Stimulated activated naive CD8-positive, alpha-beta T cell treated with anti-CD3 and anti-CD28 coated beads, Interleukin-15, amount 100 ng/mL, for 72 hours (primary cell): ENCODE results near the gene FAM3A.
"Not testable (repeated sequence)": the region's sequence is repeated elsewhere in the genome, so short reads cannot be mapped to it uniquely, and the experiment has no call there.

Experiments
- ATAC-seq: fragments of 150-1000 bp; cut with Tn5 transposase; 2 replicates; pipeline ENCODE4 v1.10.0; 2021; ENCODE audit warnings: mild to moderate bottlenecking, moderate library complexity
- DNase-seq, 2 donors: peaks; one replicate each; pipeline ENCODE4 v3.0.0; 2021 to 2022
- H3K27ac Mint-ChIP-seq, 2 donors: one replicate each; pipeline ENCODE4 v1.8.0; 2022; ENCODE audit warnings: mild to moderate bottlenecking in 2 of 2, mixed read lengths in 2 of 2, moderate library complexity in 2 of 2
- H3K27me3 Mint-ChIP-seq: one replicate; pipeline ENCODE4 v1.8.0; 2022; ENCODE audit warnings: mixed read lengths
- H3K4me1 Mint-ChIP-seq: one replicate; pipeline ENCODE4 v1.8.0; 2022; ENCODE audit warnings: mild to moderate bottlenecking, mixed read lengths
- H3K4me3 Mint-ChIP-seq, 2 donors: one replicate each; pipeline ENCODE4 v1.8.0; 2022; ENCODE audit warnings: mild to moderate bottlenecking in 2 of 2, mixed read lengths in 2 of 2, moderate library complexity in 1 of 2
- H3K9me3 Mint-ChIP-seq, 2 donors: one replicate each; pipeline ENCODE4 v1.8.0; 2022; ENCODE audit warnings: mixed read lengths in 2 of 2

FAM3A gene

GRCh38 chrX:154517101-154517781 lies 1.2 kb upstream of the FAM3A start:
- Mint-ChIP-seq H3K27ac (no peak overlapping the region), H3K27me3 (no peaks in the 10 kb centered on the region), H3K9me3 (no peaks in the 10 kb centered on the region), H3K4me3 (peak overlapping the region in 1 of 2 donors; percentile 44), H3K4me1 (peaks cover 40% of the 10 kb centered on the region)
- ATAC-seq (no peak), DNase-seq (no peak)

- Mint-ChIP-seq H3K4me3 (peak overlapping the region; percentile 96 to 97), H3K27me3 (no peaks in the 10 kb centered on the region), H3K9me3 (no peaks in the 10 kb centered on the region), H3K27ac (peak overlapping the region; percentile 76 to 92), H3K4me1 (peaks cover 45% of the 10 kb centered on the region)
- DNase-seq (no peak), ATAC-seq (peak; percentile 8)
These were observed 646 bp upstream of the FAM3A start for GRCh38 chrX:154516656-154517100.

- peak; percentile 10 to 16 for DNase-seq
- H3K27me3 Mint-ChIP-seq, result no peaks in the 10 kb centered on the region
- peaks cover 56% of the 10 kb centered on the region for H3K4me1 Mint-ChIP-seq
- H3K27ac Mint-ChIP-seq, result peak overlapping the region; percentile 86 to 96
- no peaks in the 10 kb centered on the region for H3K9me3 Mint-ChIP-seq
- peak overlapping the region; percentile 90 to 96 for H3K4me3 Mint-ChIP-seq
- peak; percentile 16 for ATAC-seq
These were observed 704 bp downstream of the FAM3A start for GRCh38 chrX:154515090-154515965.

GRCh38 chrX:154513716-154514115 lies 2.3 kb downstream of the FAM3A start:
- Mint-ChIP-seq H3K27me3 (no peaks in the 10 kb centered on the region), H3K9me3 (no peaks in the 10 kb centered on the region), H3K27ac (peak overlapping the region in 1 of 2 donors; percentile 92), H3K4me1 (peaks cover 67% of the 10 kb centered on the region), H3K4me3 (peak overlapping the region; percentile 53 to 64)
- DNase-seq, result no peak
- no peak for ATAC-seq

- DNase-seq (no peak), ATAC-seq (no peak)
- peak overlapping the region in 1 of 2 donors; percentile 12 for H3K27ac Mint-ChIP-seq
- no peaks in the 10 kb centered on the region for H3K9me3 Mint-ChIP-seq
- H3K4me1 Mint-ChIP-seq, result peaks cover 70% of the 10 kb centered on the region
- H3K27me3 Mint-ChIP-seq, result no peaks in the 10 kb centered on the region
- no peak overlapping the region for H3K4me3 Mint-ChIP-seq
These were observed 3.0 kb downstream of the FAM3A start for GRCh38 chrX:154512879-154513553.

- DNase-seq, result no peak
- H3K27me3 Mint-ChIP-seq, result no peaks in the 10 kb centered on the region
- peaks cover 61% of the 10 kb centered on the region for H3K4me1 Mint-ChIP-seq
These were observed 4.3 kb downstream of the FAM3A start for GRCh38 chrX:154511761-154512160.

GRCh38 chrX:154509455-154509854 lies 6.6 kb downstream of the FAM3A start:
- Mint-ChIP-seq H3K27ac (no peak overlapping the region), H3K4me1 (peaks cover 47% of the 10 kb centered on the region), H3K4me3 (no peak overlapping the region), H3K9me3 (no peaks in the 10 kb centered on the region), H3K27me3 (no peaks in the 10 kb centered on the region)
- DNase-seq (no peak), ATAC-seq (no peak)

More at GRCh38 chrX:154511761-154512160, 4.3 kb downstream of the FAM3A start:
- no peaks in the 10 kb centered on the region for H3K9me3 Mint-ChIP-seq
- ATAC-seq, result no peak
- peak overlapping the region; percentile 50 to 65 for H3K4me3 Mint-ChIP-seq
- peak overlapping the region; percentile 72 to 88 for H3K27ac Mint-ChIP-seq

- Mint-ChIP-seq H3K27me3 (no peaks in the 10 kb centered on the region), H3K4me1 (peaks cover 37% of the 10 kb centered on the region), H3K27ac (no peak overlapping the region), H3K4me3 (no peak overlapping the region), H3K9me3 (no peaks in the 10 kb centered on the region)
- no peak for DNase-seq
- no peak for ATAC-seq
These were observed 7.7 kb downstream of the FAM3A start for GRCh38 chrX:154508384-154508745.

- Mint-ChIP-seq H3K27ac (peak overlapping the region in 1 of 2 donors; percentile 48), H3K4me3 (no peak overlapping the region), H3K4me1 (peaks cover 36% of the 10 kb centered on the region), H3K27me3 (no peaks in the 10 kb centered on the region), H3K9me3 (no peaks in the 10 kb centered on the region)
- ATAC-seq (no peak), DNase-seq (no peak)
These were observed 8.2 kb downstream of the FAM3A start for GRCh38 chrX:154507673-154508383.

GRCh38 chrX:154506483-154507332 lies 9.3 kb downstream of the FAM3A start:
- DNase-seq (no peak), ATAC-seq (no peak)
- Mint-ChIP-seq H3K4me3 (no peak overlapping the region), H3K4me1 (peaks cover 26% of the 10 kb centered on the region), H3K9me3 (no peaks in the 10 kb centered on the region), H3K27ac (no peak overlapping the region), H3K27me3 (no peaks in the 10 kb centered on the region)

- Mint-ChIP-seq H3K4me1 (peaks cover 16% of the 10 kb centered on the region), H3K27me3 (no peaks in the 10 kb centered on the region), H3K9me3 (no peaks in the 10 kb centered on the region), H3K4me3 (no peak overlapping the region), H3K27ac (no peak overlapping the region)
- DNase-seq, result no peak
- no peak for ATAC-seq
These were observed 10.3 kb downstream of the FAM3A start for GRCh38 chrX:154505734-154506133.

- Mint-ChIP-seq H3K4me3 (no peak overlapping the region), H3K27ac (no peak overlapping the region), H3K27me3 (no peaks in the 10 kb centered on the region)
These were observed 13.0 kb downstream of the FAM3A start for GRCh38 chrX:154502989-154503388.

GRCh38 chrX:154502098-154502497 lies 13.9 kb downstream of the FAM3A start:
- H3K4me1 Mint-ChIP-seq, result no peaks in the 10 kb centered on the region
- no peak overlapping the region for H3K4me3 Mint-ChIP-seq
- no peaks in the 10 kb centered on the region for H3K27me3 Mint-ChIP-seq
- no peak for DNase-seq
- no peak for ATAC-seq
- no peak overlapping the region for H3K27ac Mint-ChIP-seq
- no peaks in the 10 kb centered on the region for H3K9me3 Mint-ChIP-seq

More at GRCh38 chrX:154502989-154503388, 13.0 kb downstream of the FAM3A start:
- no peaks in the 10 kb centered on the region for H3K4me1 Mint-ChIP-seq
- DNase-seq (no peak), ATAC-seq (peak; percentile 35)
- no peaks in the 10 kb centered on the region for H3K9me3 Mint-ChIP-seq

- not testable (repeated sequence) for H3K27me3 Mint-ChIP-seq, ATAC-seq, H3K27ac Mint-ChIP-seq, DNase-seq, H3K4me3 Mint-ChIP-seq, H3K9me3 Mint-ChIP-seq, H3K4me1 Mint-ChIP-seq
These were observed 14.6 kb downstream of the FAM3A start for GRCh38 chrX:154501423-154501822.
